Tibial nerve (tissue), 3 donors: ENCODE results near the gene ADIPOR2.

Experiments
- EP300 ChIP-seq, 2 donors: sonication (generic); formaldehyde crosslinking; IDR thresholded peaks; one replicate each; pipeline ENCODE4 v1.6.1; 2017; ENCODE audit warnings: antibody characterized with exemption in 2 of 2, mild to moderate bottlenecking in 1 of 2
- POLR2A ChIP-seq, 2 donors: fragments of 450-650 bp; IDR thresholded peaks; one replicate each; pipeline ENCODE4 v1.6.1; 2017; ENCODE audit warnings: antibody characterized with exemption in 2 of 2, mild to moderate bottlenecking in 2 of 2, moderate library complexity in 2 of 2

GRCh38 chr12:1799051-1799881, 108.4 kb downstream of the ADIPOR2 start:
- TF ChIP-seq POLR2A (IDR thresholded peaks at IDR 0.05) (no peak), EP300 (IDR thresholded peaks at IDR 0.05) (no peak)
